ENCODE measurements around the gene XDH.

XDH gene

GRCh38 chr2:31332521-31332920 lies 82.0 kb downstream of the XDH start:
- Histone ChIP-seq H4K20me1 (ENCODE audit: insufficient read depth, low read length) (no peaks in the 10 kb centered on the region), H3K9me3 (ENCODE audit: insufficient read depth, low read length, severe bottlenecking) (no peaks in the 10 kb centered on the region), H3K36me3 (ENCODE audit: insufficient read depth, low read length) (no peaks in the 10 kb centered on the region), H2AFZ (ENCODE audit: low read depth, low read length) (no peak overlapping the region), H3K4me1 (ENCODE audit: insufficient read depth, low read length) (no peaks in the 10 kb centered on the region), H3K79me2 (ENCODE audit: insufficient read depth, low read length) (no peaks in the 10 kb centered on the region), H3K9ac (ENCODE audit: low read depth, low read length) (no peak overlapping the region), H3K4me2 (ENCODE audit: insufficient read depth, low read length) (no peak overlapping the region), H3K4me3 (ENCODE audit: low read depth in 1 of 2, low read length in 2 of 2) (no peak overlapping the region), H3K27me3 (ENCODE audit: insufficient read depth, low read length, poor library complexity) (no peaks in the 10 kb centered on the region), H3K27ac (ENCODE audit: low read length) (no peak overlapping the region)
- no peak for DNase-seq
- ATAC-seq (ENCODE audit: insufficient read depth, low read depth), result no peak
- TF ChIP-seq EZH2 (IDR thresholded peaks at IDR 0.05; ENCODE audit: borderline replicate concordance, low read depth, low read length, severe bottlenecking) (no peak), CTCF (IDR thresholded peaks at IDR 0.05; ENCODE audit: borderline replicate concordance, extremely low read depth, low read length, poor library complexity, severe bottlenecking) (no peak)

DNA sequence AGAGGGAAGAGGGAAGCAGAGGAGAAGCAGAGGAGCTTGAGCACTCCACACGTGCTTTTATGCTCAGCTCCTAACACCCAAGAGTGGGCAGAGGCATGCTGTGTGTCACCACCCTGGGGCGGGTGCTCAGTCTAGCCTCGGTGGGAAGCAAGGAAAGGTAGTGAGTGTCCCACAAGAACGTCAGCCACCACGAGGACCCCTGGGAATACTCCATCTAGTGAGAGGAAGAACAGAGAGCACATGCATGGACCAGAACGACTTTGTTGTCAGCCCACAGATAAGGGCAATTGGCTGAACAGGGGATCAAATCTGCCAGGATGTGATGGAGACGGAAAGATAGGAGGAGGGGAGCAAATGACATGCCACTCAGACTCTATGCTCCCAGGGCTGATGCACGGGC lies 83.4 kb downstream of the XDH start:
- no peak for TF ChIP-seq CTCF (IDR thresholded peaks at IDR 0.05; ENCODE audit: borderline replicate concordance, extremely low read depth, low read length, poor library complexity, severe bottlenecking)
- TF ChIP-seq EZH2 (IDR thresholded peaks at IDR 0.05; ENCODE audit: borderline replicate concordance, low read depth, low read length, severe bottlenecking), result no peak
- Histone ChIP-seq H3K9ac (ENCODE audit: low read depth, low read length) (no peak overlapping the region), H3K36me3 (ENCODE audit: insufficient read depth, low read length) (no peaks in the 10 kb centered on the region), H3K4me3 (ENCODE audit: low read depth in 1 of 2, low read length in 2 of 2) (no peak overlapping the region), H3K27ac (ENCODE audit: low read length) (no peak overlapping the region), H3K4me1 (ENCODE audit: insufficient read depth, low read length) (no peaks in the 10 kb centered on the region), H3K79me2 (ENCODE audit: insufficient read depth, low read length) (no peaks in the 10 kb centered on the region), H3K4me2 (ENCODE audit: insufficient read depth, low read length) (no peak overlapping the region), H3K27me3 (ENCODE audit: insufficient read depth, low read length, poor library complexity) (no peaks in the 10 kb centered on the region), H2AFZ (ENCODE audit: low read depth, low read length) (no peak overlapping the region), H4K20me1 (ENCODE audit: insufficient read depth, low read length) (no peaks in the 10 kb centered on the region), H3K9me3 (ENCODE audit: insufficient read depth, low read length, severe bottlenecking) (no peaks in the 10 kb centered on the region)
- ATAC-seq (ENCODE audit: insufficient read depth, low read depth) (0 out of 3 replicates have a peak, but pooled peaks have one; percentile 14), DNase-seq (peak; percentile 21)

DNA sequence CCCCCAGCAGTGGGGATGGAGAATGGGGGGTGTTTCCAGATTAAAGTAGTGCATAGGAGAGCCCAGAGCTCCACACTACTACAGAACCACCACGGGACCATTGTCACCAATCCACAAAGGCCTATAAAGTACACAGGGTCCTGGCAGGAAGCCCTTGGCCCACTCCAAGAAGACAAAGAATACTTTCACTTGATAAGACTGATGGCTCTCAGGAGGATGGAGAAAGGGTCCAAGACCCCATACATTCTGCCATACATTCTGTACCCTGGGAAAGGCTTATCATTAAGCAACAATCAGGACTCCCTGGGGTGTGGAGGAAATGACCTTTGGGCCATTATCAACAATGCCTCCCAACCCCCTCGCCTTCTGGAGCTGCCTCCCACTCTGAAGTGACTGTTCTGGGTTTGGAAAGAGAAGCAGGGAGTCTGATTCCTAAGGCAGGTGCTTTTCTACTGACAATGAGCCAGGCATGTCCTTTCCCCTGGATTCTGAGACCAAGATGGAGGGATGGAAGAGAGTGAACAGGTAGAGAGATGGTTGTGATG lies 85.4 kb downstream of the XDH start:
- Histone ChIP-seq H3K27ac (ENCODE audit: low read length) (no peak overlapping the region), H3K79me2 (ENCODE audit: insufficient read depth, low read length) (no peaks in the 10 kb centered on the region), H3K9me3 (ENCODE audit: insufficient read depth, low read length, severe bottlenecking) (no peaks in the 10 kb centered on the region), H3K27me3 (ENCODE audit: insufficient read depth, low read length, poor library complexity) (no peaks in the 10 kb centered on the region), H2AFZ (ENCODE audit: low read depth, low read length) (no peak overlapping the region), H3K9ac (ENCODE audit: low read depth, low read length) (no peak overlapping the region), H3K4me3 (ENCODE audit: low read depth in 1 of 2, low read length in 2 of 2) (no peak overlapping the region), H4K20me1 (ENCODE audit: insufficient read depth, low read length) (no peaks in the 10 kb centered on the region), H3K4me2 (ENCODE audit: insufficient read depth, low read length) (no peak overlapping the region), H3K4me1 (ENCODE audit: insufficient read depth, low read length) (peaks cover 9% of the 10 kb centered on the region), H3K36me3 (ENCODE audit: insufficient read depth, low read length) (no peaks in the 10 kb centered on the region)
- ATAC-seq (ENCODE audit: insufficient read depth, low read depth) (no peak), DNase-seq (no peak)
- TF ChIP-seq EZH2 (IDR thresholded peaks at IDR 0.05; ENCODE audit: borderline replicate concordance, low read depth, low read length, severe bottlenecking) (no peak), CTCF (IDR thresholded peaks at IDR 0.05; ENCODE audit: borderline replicate concordance, extremely low read depth, low read length, poor library complexity, severe bottlenecking) (no peak)

GRCh38 chr2:31328026-31328425 lies 86.5 kb downstream of the XDH start:
- no peak for DNase-seq
- no peaks in the 10 kb centered on the region for H3K9me3 ChIP-seq (ENCODE audit: insufficient read depth, low read length, severe bottlenecking)
- TF ChIP-seq EZH2 (IDR thresholded peaks at IDR 0.05; ENCODE audit: borderline replicate concordance, low read depth, low read length, severe bottlenecking), result no peak
- no peak for TF ChIP-seq CTCF (IDR thresholded peaks at IDR 0.05; ENCODE audit: borderline replicate concordance, extremely low read depth, low read length, poor library complexity, severe bottlenecking)
- H4K20me1 ChIP-seq (ENCODE audit: insufficient read depth, low read length), result no peaks in the 10 kb centered on the region
- peaks cover 20% of the 10 kb centered on the region for H3K4me1 ChIP-seq (ENCODE audit: insufficient read depth, low read length)
- no peak overlapping the region for H3K27ac ChIP-seq (ENCODE audit: low read length)
- H2AFZ ChIP-seq (ENCODE audit: low read depth, low read length), result no peak overlapping the region
- no peak overlapping the region for H3K4me2 ChIP-seq (ENCODE audit: insufficient read depth, low read length)
- no peaks in the 10 kb centered on the region for H3K27me3 ChIP-seq (ENCODE audit: insufficient read depth, low read length, poor library complexity)
- no peak overlapping the region for H3K9ac ChIP-seq (ENCODE audit: low read depth, low read length)
- H3K36me3 ChIP-seq (ENCODE audit: insufficient read depth, low read length), result no peaks in the 10 kb centered on the region
- ATAC-seq (ENCODE audit: insufficient read depth, low read depth), result no peak
- no peaks in the 10 kb centered on the region for H3K79me2 ChIP-seq (ENCODE audit: insufficient read depth, low read length)
- no peak overlapping the region for H3K4me3 ChIP-seq (ENCODE audit: low read depth in 1 of 2, low read length in 2 of 2)

Data from DND-41 (cell line).